ENCODE data around the gene ZNF526.

ZNF526 gene

GRCh38 chr19:42174958-42175734, 45.0 kb upstream of the ZNF526 start:
- Histone ChIP-seq H3K27me3 (peaks cover 32% of the 10 kb centered on the region), H3K4me3 (ENCODE audit: low read depth, low read length) (no peak overlapping the region; the same call in 1 of the 2 replicates), H3K9me3 (no peaks in the 10 kb centered on the region), H3K4me1 (no peaks in the 10 kb centered on the region), H3K36me3 (no peaks in the 10 kb centered on the region)
- no peak for TF ChIP-seq CTCF (IDR thresholded peaks at IDR 0.05; ENCODE audit: low read depth, low read length)
- DNase-seq: no peak

- Histone ChIP-seq H3K36me3 (no peaks in the 10 kb centered on the region), H3K4me1 (no peaks in the 10 kb centered on the region), H3K4me3 (ENCODE audit: low read depth, low read length) (peak overlapping the region; percentile 65), H3K27me3 (peaks cover 32% of the 10 kb centered on the region), H3K9me3 (no peaks in the 10 kb centered on the region)
- no peak for TF ChIP-seq CTCF (IDR thresholded peaks at IDR 0.05; ENCODE audit: low read depth, low read length)
- peak; percentile 47 for DNase-seq
Observed at GRCh38 chr19:42175952-42176648, 44.0 kb upstream of the ZNF526 start.

- H3K36me3 ChIP-seq: no peaks in the 10 kb centered on the region
- H3K9me3 ChIP-seq: no peaks in the 10 kb centered on the region
- no peak for TF ChIP-seq CTCF (IDR thresholded peaks at IDR 0.05; ENCODE audit: low read depth, low read length)
- no peaks in the 10 kb centered on the region for H3K4me1 ChIP-seq
- peaks cover 32% of the 10 kb centered on the region for H3K27me3 ChIP-seq
- DNase-seq: no peak
- H3K4me3 ChIP-seq (ENCODE audit: low read depth, low read length): peak overlapping the region; percentile 65
Observed at GRCh38 chr19:42176649-42176989, 43.5 kb upstream of the ZNF526 start.

GRCh38 chr19:42176990-42177685, 43.0 kb upstream of the ZNF526 start:
- peak; percentile 93 for DNase-seq
- peak; percentile 36; the same call in 1 of the 2 replicates for TF ChIP-seq CTCF (IDR thresholded peaks at IDR 0.05; ENCODE audit: low read depth, low read length)

GRCh38 chr19:42177686-42178019, 42.5 kb upstream of the ZNF526 start:
- Histone ChIP-seq H3K36me3 (no peaks in the 10 kb centered on the region), H3K27me3 (peaks cover 32% of the 10 kb centered on the region)
- DNase-seq: no peak

More at GRCh38 chr19:42176990-42177685, 43.0 kb upstream of the ZNF526 start:
- no peaks in the 10 kb centered on the region for H3K36me3 ChIP-seq
- H3K4me3 ChIP-seq (ENCODE audit: low read depth, low read length): peak overlapping the region; percentile 65
- peaks cover 32% of the 10 kb centered on the region for H3K27me3 ChIP-seq
- no peaks in the 10 kb centered on the region for H3K4me1 ChIP-seq
- no peaks in the 10 kb centered on the region for H3K9me3 ChIP-seq

More at GRCh38 chr19:42177686-42178019, 42.5 kb upstream of the ZNF526 start:
- H3K4me1 ChIP-seq: no peaks in the 10 kb centered on the region
- H3K4me3 ChIP-seq (ENCODE audit: low read depth, low read length): peak overlapping the region; percentile 48; the same call in 1 of the 2 replicates
- TF ChIP-seq CTCF (IDR thresholded peaks at IDR 0.05; ENCODE audit: low read depth, low read length): no peak
- no peaks in the 10 kb centered on the region for H3K9me3 ChIP-seq
